SK-N-MC (cell line): ENCODE results near the gene PTPRR.
"Not testable (repeated sequence)": the region's sequence is repeated elsewhere in the genome, so short reads cannot be mapped to it uniquely, and the experiment has no call there.

ENCODE experiments used
- DNase-seq: peaks from one replicate; pipeline ENCODE4 v3.0.0-alpha.2; 2011; ENCODE audit warnings: low read depth, low spot score
- H3K27ac ChIP-seq: fragments of 200-600 bp; sonication (generic); 2 replicates; pipeline ENCODE4 v1.5.1; 2016; ENCODE audit warnings: mixed run types
- H3K36me3 ChIP-seq: fragments of 200-600 bp; sonication (generic); 2 replicates; pipeline ENCODE4 v1.6.1; 2017; ENCODE audit warnings: antibody characterized with exemption, low read length, mixed read lengths; ENCODE audit not compliant: insufficient read depth
- H3K4me3 ChIP-seq: fragments of 200-600 bp; sonication (generic); 2 replicates; pipeline ENCODE4 v1.5.1; 2016
- H3K9ac ChIP-seq: fragments of 200-600 bp; sonication (generic); 2 replicates; pipeline ENCODE4 v1.8.0; 2017; ENCODE audit warnings: mixed run types, mixed read lengths; ENCODE audit not compliant: insufficient read length
- H3K9me3 ChIP-seq: fragments of 200-600 bp; sonication (generic); 2 replicates; pipeline ENCODE4 v1.6.1; 2017; ENCODE audit warnings: low read depth, mild to moderate bottlenecking, antibody characterized with exemption, low read length, moderate library complexity, mixed read lengths
- EZH2 ChIP-seq: fragments of 200-600 bp; sonication (generic); IDR thresholded peaks from one replicate; pipeline ENCODE4 v1.6.1; 2017; ENCODE audit warnings: antibody characterized with exemption
- FOXP2 ChIP-seq: optimal IDR thresholded peaks from 2 replicates; pipeline ENCODE3; 2011; ENCODE audit warnings: mild to moderate bottlenecking, moderate library complexity; ENCODE audit not compliant: insufficient read depth; ENCODE audit errors: extremely low read length, control extremely low read depth
- POLR2AphosphoS5 ChIP-seq: IDR thresholded peaks from 2 replicates; pipeline ENCODE4 v1.6.1; 2012; ENCODE audit warnings: mild to moderate bottlenecking, low read depth, low read length, borderline replicate concordance

Gene PTPRR

GRCh38 chr12:70752327-70752726, 168.2 kb downstream of the PTPRR start:
- Histone ChIP-seq H3K27ac (no peak overlapping the region), H3K4me3 (no peak overlapping the region), H3K36me3 (no peaks in the 10 kb centered on the region), H3K9me3 (no peaks in the 10 kb centered on the region), H3K9ac (no peak overlapping the region)
- DNase-seq: no peak
- no peak for TF ChIP-seq FOXP2
- no peak for TF ChIP-seq EZH2
- TF ChIP-seq POLR2AphosphoS5: no peak

- no peak for DNase-seq
- Histone ChIP-seq H3K9ac (no peak overlapping the region), H3K4me3 (no peak overlapping the region), H3K9me3 (no peaks in the 10 kb centered on the region), H3K27ac (no peak overlapping the region), H3K36me3 (no peaks in the 10 kb centered on the region)
- TF ChIP-seq FOXP2 (no peak), EZH2 (no peak), POLR2AphosphoS5 (no peak)
Measured at GRCh38 chr12:70749931-70750330, 170.6 kb downstream of the PTPRR start.

GRCh38 chr12:70748809-70749208, 171.7 kb downstream of the PTPRR start:
- Histone ChIP-seq H3K9ac (no peak overlapping the region), H3K27ac (no peak overlapping the region), H3K9me3 (no peaks in the 10 kb centered on the region), H3K4me3 (no peak overlapping the region), H3K36me3 (no peaks in the 10 kb centered on the region)
- TF ChIP-seq POLR2AphosphoS5 (no peak), EZH2 (no peak), FOXP2 (no peak)
- DNase-seq: no peak

- Histone ChIP-seq H3K4me3 (no peak overlapping the region), H3K9ac (no peak overlapping the region)
- no peak for TF ChIP-seq POLR2AphosphoS5
Measured at GRCh38 chr12:70747445-70748260, 172.9 kb downstream of the PTPRR start.

GRCh38 chr12:70745048-70745447, 175.5 kb downstream of the PTPRR start:
- Histone ChIP-seq H3K4me3 (no peak overlapping the region), H3K9me3 (no peaks in the 10 kb centered on the region), H3K27ac (no peak overlapping the region), H3K36me3 (no peaks in the 10 kb centered on the region), H3K9ac (no peak overlapping the region)
- DNase-seq: no peak
- TF ChIP-seq EZH2 (no peak), FOXP2 (no peak), POLR2AphosphoS5 (no peak)

More at GRCh38 chr12:70747445-70748260, 172.9 kb downstream of the PTPRR start:
- no peaks in the 10 kb centered on the region for H3K9me3 ChIP-seq
- H3K27ac ChIP-seq: no peak overlapping the region
- DNase-seq: no peak
- H3K36me3 ChIP-seq: no peaks in the 10 kb centered on the region

- no peak overlapping the region for H3K27ac ChIP-seq
- DNase-seq: no peak
- TF ChIP-seq FOXP2 (no peak), POLR2AphosphoS5 (no peak), EZH2 (no peak)
- no peaks in the 10 kb centered on the region for H3K36me3 ChIP-seq
- no peak overlapping the region for H3K4me3 ChIP-seq
- H3K9ac ChIP-seq: no peak overlapping the region
- H3K9me3 ChIP-seq: no peaks in the 10 kb centered on the region
Measured at GRCh38 chr12:70744178-70744577, 176.4 kb downstream of the PTPRR start.

GRCh38 chr12:70741256-70741655, 179.3 kb downstream of the PTPRR start:
- H3K9me3 ChIP-seq: no peaks in the 10 kb centered on the region
- TF ChIP-seq FOXP2 (no peak), POLR2AphosphoS5 (no peak), EZH2 (no peak)
- H3K27ac ChIP-seq: no peak overlapping the region
- H3K36me3 ChIP-seq: no peaks in the 10 kb centered on the region
- no peak overlapping the region for H3K9ac ChIP-seq
- H3K4me3 ChIP-seq: no peak overlapping the region
- no peak for DNase-seq

GRCh38 chr12:70739756-70740155, 180.8 kb downstream of the PTPRR start:
- no peaks in the 10 kb centered on the region for H3K9me3 ChIP-seq
- no peak for TF ChIP-seq EZH2
- no peak for DNase-seq

GRCh38 chr12:70736351-70737133, 184.0 kb downstream of the PTPRR start:
- Histone ChIP-seq H3K36me3 (no peaks in the 10 kb centered on the region), H3K4me3 (no peak overlapping the region), H3K27ac (no peak overlapping the region), H3K9ac (no peak overlapping the region), H3K9me3 (no peaks in the 10 kb centered on the region)
- TF ChIP-seq EZH2: no peak
- no peak for TF ChIP-seq FOXP2
- TF ChIP-seq POLR2AphosphoS5: no peak
- DNase-seq: no peak

More at GRCh38 chr12:70739756-70740155, 180.8 kb downstream of the PTPRR start:
- Histone ChIP-seq H3K9ac (no peak overlapping the region), H3K4me3 (no peak overlapping the region), H3K36me3 (no peaks in the 10 kb centered on the region), H3K27ac (no peak overlapping the region)

- not testable (repeated sequence) for H3K9me3 ChIP-seq, H3K4me3 ChIP-seq, DNase-seq, H3K36me3 ChIP-seq, H3K9ac ChIP-seq, H3K27ac ChIP-seq
Measured at GRCh38 chr12:70735197-70735596, 185.3 kb downstream of the PTPRR start.
